ENCODE measurements around the gene FCRL3. TPM values are rescaled to one million over a fixed set of nuclear protein-coding genes. Genes with fewer than 3 reads are reported as not detected.
"Not testable (repeated sequence)": the region's sequence is repeated elsewhere in the genome, so short reads cannot be mapped to it uniquely, and the experiment has no call there.

FCRL3 gene, protein sequence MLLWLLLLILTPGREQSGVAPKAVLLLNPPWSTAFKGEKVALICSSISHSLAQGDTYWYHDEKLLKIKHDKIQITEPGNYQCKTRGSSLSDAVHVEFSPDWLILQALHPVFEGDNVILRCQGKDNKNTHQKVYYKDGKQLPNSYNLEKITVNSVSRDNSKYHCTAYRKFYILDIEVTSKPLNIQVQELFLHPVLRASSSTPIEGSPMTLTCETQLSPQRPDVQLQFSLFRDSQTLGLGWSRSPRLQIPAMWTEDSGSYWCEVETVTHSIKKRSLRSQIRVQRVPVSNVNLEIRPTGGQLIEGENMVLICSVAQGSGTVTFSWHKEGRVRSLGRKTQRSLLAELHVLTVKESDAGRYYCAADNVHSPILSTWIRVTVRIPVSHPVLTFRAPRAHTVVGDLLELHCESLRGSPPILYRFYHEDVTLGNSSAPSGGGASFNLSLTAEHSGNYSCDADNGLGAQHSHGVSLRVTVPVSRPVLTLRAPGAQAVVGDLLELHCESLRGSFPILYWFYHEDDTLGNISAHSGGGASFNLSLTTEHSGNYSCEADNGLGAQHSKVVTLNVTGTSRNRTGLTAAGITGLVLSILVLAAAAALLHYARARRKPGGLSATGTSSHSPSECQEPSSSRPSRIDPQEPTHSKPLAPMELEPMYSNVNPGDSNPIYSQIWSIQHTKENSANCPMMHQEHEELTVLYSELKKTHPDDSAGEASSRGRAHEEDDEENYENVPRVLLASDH
- 0.10 TPM for total RNA-seq

DNA sequence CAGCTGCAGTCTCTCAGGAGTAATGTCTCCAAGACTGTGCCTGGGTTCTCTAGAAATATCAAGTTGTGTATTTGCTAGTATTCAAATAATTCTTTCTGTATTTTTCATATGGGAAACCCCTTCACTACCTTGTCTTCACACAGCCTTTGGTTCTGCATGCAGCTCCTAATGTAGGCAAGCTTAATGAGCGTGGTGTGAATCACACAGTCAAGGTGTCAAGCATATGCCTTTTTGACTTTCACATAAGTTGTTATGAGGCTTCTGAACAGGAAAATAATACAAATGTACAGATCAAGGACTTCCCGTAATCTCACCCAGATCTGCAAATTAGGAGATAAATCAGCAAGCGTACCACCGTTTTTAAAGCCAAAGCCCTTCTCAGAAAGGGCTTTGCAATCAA is at the start of gene FCRL3:
TSS of gene FCRL3 (minus strand) at position 38 of the 400 bp plus-strand sequence. CDS start 280 bp downstream, outside the sequence.
- DNase-seq: no peak

DNA sequence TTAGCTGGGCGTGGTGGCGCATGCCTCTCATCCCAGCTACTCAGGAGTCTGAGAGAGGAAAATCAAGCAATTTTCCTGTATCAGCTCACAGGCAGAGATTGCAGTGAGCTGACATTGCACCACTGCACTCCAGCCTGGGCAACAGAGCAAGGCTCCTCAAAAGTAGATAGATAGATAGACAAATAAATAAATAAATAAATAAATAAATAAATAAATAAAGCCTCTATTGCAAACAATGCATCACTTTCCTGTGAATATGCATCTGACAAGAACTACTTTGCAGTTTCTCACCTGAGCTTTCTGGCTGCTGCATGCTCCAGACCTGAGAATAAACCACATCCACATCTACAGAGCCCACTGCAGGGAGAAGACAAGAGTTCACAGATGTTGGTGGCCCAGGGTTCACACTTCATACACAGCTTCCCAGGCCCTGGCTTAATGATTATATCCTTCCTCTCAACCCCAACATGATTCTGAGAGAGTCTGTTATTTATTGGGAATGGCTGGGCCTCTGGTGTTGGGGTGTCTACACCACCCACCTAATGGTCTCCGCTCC is 47.8 kb upstream of the FCRL3 start:
- DNase-seq: no peak

DNA sequence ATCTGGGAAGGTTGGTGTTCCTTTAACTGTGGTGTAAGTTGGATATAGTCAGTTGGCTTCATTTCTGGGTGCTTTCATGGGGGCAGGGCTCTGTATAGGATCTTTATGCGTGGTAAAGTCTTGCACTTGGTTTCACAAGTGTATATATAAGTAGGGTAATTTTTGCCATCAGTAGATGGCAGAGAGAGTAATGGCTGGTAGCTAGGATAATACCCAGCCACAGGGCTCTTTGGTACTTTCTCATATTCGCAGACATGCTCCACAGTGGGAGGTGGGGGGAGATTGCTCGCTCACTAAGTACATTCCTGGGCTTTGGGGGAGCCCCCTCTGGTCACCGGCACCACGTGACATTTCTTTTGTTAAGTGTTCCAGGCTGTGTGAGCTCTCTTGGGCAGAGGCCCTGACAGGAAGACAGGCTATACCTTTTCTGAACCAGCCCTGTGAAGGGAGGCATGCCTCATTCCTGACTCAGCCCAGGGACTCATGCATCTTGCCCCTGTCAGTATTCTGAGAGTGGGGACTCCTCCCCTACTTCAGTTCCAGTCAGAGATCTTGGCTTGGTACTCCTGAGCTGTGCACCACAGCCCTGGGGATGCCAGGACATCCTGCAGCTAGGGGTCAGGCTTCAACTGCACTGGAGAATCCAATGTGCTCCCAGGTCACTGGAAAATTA is 38.8 kb upstream of the FCRL3 start:
- DNase-seq: no peak

DNA sequence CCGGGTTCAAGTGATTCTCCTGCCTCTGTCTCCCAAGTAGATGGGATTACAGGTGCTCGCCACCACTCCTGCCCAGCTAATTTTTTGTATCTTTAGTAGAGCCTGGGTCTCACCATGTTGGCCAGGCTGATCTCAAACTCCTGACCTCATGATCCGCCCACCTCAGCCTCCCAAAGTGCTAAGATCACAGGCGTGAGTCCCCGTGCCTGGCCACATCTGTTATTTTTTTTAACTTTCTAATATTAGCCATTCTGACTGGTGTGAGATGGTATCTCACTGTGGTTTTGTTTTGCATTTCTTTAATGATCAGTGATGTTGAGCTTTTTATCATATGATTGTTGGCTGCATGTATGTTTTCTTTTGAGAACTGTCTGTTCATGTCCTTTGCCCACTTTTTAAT is 35.4 kb upstream of the FCRL3 start:
- DNase-seq: not testable (repeated sequence)

DNA sequence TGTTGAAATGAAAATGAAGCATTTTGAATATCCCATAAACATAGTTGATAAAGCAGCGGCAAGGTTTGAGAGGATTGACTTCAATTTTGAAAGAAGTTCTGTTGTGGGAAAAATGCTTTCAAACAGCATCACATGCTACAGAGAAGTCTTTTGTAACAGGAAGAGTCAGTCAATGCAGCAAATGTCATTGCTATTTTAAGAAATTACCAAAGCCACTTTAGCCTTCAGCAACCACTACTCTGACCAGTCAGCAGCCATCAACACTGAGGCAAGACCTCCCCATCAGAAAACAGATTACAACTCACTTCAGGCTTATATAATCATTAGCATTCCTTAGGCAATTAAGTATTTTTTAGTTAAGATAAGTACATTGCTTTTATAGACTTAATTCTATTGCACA is 33.8 kb upstream of the FCRL3 start:
- DNase-seq: no peak

DNA sequence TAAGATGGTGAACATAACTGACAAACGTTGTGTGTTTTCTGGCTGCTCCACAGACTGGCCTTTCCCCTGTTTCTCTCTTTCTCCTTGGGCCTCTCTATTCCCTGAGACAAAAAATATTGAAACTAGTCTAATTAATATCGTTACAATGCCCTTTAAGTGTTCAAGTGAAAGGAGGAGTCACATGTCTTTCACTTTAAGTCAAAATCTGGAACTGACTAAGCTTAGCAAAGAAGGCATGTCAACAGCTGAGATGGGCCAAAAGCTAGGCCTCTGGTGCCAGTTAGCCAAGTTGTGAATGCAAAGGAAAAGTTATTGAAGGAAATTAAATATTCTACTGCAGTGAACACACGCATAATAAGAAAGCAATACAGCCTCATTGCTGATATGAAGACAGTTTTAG is 32.2 kb upstream of the FCRL3 start:
- no peak for DNase-seq

DNA sequence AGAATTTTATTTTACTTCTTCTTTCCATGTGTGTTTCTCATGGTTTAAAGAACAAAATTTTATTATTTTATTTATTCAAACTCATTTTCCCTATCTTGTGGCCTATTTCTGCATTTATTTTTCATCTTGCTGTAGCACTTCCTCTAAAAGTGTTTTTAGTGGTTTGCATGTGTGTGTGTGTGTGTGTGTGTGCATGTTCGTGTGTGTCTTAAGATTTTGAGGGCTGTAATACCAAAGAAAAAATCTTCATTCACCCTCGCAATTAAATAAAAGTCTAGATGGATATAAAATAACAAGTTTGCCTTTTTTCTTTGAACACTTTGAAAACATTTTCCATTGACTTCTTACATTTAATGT is 24.6 kb upstream of the FCRL3 start:
- DNase-seq: no peak

DNA sequence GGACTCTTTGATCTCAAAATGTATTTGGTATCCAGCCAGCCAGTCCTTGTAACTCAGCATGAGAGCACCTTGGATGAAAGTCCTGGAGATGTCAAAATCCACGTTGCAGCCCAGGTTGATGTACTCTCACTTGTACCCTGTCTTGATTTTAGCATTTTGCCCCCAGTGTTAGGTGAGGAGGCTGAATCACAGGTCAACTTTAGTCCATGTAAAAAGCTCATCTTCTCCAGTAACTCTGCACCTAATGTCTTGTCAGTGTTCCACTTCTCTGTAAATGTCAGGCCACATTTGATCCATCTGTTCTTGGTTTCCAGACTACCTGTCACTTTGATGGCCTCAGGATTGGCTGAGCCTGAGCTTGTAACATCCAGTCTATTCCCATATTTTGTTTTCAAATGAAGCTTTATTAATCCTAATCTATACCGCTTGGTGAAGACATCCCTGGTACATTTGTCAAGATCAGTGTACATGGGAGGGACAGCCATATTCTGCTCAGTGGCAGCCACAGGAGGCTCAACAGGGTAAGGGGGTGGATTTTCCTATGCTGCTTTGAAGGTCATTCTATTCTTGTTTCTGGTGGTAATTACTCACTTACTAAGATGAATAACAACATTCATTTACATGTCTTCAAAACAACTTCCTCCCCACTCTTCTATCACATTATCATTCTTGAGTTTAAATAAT is 24.1 kb upstream of the FCRL3 start:
- no peak for DNase-seq

DNA sequence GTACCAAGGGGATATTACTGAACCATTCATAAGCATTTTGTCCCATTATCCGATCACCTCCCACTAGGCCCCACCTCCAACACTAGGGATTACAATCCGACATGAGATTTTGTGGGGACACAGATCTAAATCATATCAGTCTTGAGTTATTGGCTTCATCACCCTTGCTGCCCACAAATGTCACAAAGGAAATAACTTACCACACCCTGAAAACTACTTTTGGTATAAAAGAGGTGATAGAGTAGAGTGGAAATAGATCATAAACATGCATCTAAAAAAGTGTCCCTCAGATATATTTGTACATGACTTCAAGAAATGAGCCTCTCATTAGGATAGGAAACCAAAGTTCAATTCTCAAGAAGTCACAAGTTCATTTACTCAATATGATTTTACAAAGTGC is 22.6 kb upstream of the FCRL3 start:
- DNase-seq: no peak

DNA sequence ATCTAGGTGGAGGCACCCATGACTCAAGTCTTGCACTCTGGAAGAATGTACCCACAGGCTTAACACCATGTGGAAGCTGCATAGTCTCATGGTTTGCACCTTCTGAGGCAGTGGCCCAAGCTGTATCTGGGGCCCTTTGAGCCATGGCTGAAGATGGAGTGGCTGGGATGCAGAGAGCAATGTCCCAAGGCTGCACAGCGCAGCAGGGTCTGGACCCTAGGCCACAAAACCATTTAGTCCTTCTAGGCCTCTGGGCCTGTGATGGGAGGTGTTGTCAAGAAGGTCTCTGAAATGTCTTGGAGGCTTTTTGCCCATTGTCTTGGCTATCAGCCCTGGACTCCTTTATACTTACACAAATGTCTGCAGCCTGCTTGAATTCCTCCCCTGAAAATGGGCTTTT is 21.4 kb upstream of the FCRL3 start:
- DNase-seq: no peak

DNA sequence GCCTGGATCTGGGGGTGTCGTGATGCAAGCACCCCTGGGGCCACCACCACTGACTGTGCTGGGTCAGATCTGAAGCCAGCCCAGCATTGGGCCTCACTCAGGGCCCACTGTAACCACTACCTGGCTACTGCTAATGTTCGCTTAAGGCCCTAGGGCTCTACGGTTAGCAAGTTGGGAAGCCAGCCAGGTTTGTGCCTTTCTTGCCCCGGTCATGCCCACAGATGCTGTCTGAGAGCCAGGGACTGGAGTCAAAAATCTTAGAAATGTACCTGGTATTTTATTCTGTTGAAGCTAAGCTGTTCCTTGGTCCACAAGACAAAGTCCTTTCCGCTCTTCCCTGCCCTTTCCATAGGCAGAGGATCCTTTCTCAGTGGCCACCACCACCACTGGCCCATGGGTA is 15.2 kb upstream of the FCRL3 start:
- no peak for DNase-seq

DNA sequence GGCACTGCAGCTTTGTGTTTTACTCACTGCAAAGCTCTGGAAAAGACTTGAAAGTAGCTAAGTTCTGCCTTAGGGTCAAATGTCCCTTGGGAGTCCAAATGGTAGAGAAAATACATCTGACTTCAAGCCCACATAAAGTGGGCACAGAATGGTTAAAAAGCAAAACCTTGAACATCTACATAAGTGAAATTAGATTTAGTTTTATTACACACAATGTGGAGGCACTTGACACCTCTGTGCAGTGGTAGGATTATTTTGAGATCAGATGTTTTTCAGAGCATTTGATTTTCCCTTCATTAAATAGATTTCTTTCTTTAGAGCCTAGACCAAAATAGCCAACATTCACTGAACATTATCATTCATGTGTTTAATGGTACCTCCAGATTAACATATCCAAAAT is 11.2 kb upstream of the FCRL3 start:
- DNase-seq: no peak

DNA sequence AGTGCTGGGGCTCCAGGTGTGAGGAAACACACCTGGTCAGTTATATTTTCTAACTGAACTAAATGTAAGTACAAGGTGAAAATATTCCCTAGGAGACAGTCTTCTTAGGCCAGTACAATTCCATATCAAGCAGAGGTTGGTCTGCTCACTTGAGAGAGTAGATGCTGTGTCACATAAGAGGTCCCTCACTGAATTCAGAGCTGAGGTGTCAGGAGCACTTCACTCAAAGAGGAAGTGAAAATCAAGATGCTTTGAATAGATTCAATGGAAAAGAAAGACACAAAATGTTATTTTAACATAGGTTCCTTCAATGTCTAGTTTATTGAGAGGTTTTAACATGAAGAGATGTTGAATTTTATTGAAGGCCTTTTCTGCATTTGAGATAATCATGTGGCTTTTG is 4.3 kb upstream of the FCRL3 start:
- DNase-seq: no peak

DNA sequence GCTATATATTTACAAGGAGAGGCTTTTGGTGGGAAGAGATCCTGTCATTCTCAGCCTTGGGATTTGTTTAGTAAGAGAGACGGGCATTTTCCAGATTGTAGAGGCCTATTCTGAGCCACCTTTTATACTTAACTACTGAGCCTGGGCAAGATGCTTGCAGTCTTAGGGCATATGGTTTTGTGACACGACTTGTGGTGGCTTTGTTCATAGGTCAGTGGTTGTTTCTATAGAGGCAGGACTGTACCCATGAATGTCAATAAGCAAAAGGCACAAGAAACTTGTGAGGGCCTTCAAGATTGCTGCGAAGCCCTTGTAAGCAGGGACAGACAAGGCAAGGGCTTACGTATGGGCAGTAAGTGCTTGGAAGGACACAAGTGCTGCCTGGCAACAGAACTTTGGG is 3.4 kb upstream of the FCRL3 start:
- no peak for DNase-seq

DNA sequence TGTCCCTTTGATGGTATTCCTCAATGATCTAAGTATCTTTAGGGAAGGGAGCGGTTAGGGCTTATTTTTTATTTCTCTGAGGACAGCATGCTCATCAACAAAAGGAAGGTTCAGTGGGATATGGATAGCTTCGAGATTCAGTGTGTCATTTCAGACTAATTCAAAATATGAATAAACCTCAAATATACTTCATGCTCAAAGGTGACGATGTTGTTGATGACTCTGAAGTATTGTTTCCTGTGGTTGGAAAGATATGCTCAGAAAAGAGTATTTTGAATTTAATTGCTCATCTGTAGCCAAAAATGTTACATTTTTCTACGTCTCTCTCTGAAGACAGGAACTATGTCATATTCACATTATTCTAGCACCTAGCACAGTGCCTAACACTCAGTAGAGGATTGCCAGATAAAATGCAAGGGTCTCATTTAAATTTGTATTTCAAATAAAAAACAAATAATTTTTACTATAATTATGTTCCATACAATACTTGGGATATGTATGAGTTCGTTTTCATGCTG is 1.8 kb upstream of the FCRL3 start:
- DNase-seq: no peak

DNA sequence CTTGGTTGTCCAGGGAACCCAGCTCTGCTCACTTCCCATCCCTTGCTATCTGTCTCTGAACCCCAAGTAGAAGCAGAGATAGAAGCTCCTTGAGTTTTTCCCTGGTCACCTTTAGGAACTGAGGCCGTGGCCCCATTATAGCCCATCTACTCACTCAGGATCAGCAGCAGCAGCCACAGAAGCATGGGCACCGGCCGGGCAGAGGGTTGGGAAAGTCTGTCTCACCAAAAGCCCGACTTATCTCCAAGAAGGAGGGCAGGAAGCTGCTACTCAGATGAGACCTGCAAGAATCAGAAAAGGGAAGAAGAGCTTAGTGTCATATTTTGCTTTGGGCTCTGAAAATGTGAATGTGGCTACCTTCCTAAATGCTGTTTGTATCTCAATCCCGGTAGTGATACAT is 264 bp downstream of the FCRL3 start:
- no peak for DNase-seq

DNA sequence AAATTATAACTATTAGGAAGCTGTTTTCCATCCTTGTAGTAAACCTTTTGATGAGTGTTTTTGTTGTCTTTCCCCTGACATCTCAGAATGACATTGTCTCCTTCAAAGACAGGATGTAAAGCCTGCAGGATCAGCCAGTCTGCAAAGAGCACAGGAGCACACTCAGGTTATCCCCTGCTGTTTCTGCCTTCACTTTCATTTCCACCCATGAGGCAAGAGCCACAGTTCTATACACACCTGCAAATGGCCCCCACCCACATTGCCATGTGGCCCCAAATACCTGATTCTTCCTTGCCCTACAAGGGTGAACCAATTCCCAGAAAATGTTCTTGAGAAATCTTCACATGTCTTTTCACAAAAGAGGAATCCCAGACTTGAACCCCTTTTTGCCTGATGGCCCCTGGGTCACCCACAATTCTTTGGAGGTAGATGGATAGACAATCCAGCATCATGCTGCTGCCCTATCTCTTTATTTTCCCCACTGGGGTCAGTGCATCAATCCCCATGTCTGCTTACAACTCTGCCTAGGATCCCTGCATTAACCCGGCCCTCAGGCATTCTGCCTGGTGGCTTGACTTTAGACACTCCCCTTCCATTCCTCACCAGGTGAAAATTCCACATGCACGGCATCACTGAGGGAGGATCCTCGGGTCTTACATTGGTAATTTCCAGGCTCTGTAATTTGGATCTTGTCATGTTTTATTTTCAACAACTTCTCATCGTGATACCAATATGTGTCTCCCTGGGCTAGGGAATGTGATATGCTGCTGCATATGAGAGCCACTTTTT is 2.6 kb downstream of the FCRL3 start:
- no peak for DNase-seq

DNA sequence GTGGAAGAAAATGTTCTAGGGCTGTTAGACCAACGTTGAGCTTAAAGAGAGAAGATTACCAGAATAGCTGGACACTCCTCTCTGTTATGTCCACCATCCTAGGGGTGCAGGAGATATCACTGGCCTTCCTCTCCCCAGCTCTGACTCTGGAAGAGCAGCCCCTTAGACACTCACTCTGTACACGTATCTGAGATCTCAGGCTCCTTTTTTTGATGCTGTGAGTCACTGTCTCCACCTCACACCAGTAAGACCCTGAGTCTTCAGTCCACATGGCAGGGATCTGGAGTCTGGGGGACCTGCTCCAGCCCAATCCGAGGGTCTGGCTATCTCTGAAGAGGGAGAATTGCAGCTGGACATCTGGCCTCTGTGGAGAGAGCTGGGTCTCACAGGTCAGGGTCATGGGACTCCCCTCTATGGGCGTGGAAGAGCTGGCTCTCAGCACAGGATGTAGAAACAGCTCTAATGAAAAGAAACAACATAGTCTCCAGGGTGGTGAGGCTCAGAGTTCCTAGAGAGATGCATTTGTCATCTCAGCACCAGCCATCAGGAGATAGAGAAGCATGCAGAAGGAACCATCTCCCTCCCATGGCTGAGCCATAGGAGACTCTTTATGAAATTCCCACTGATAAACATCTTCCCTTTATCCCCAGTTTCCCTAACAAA is 3.5 kb downstream of the FCRL3 start:
- no peak for DNase-seq

DNA sequence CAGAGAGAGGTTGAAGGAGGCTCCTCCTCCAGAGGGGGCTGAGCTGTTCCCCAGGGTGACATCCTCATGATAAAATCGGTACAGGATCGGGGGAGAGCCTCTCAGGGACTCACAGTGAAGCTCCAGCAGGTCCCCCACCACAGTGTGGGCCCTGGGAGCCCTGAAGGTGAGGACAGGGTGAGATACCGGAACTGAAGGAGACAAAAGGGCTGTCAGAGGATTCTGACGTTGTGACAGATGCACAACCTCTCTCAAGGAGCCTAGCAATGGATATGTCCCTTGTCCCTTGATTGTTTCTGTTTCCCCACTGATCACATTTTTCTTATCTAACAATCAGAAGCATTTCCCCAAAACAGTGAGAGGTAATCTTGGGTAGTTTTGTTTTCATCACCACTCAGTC is 5.2 kb downstream of the FCRL3 start:
- DNase-seq: no peak

DNA sequence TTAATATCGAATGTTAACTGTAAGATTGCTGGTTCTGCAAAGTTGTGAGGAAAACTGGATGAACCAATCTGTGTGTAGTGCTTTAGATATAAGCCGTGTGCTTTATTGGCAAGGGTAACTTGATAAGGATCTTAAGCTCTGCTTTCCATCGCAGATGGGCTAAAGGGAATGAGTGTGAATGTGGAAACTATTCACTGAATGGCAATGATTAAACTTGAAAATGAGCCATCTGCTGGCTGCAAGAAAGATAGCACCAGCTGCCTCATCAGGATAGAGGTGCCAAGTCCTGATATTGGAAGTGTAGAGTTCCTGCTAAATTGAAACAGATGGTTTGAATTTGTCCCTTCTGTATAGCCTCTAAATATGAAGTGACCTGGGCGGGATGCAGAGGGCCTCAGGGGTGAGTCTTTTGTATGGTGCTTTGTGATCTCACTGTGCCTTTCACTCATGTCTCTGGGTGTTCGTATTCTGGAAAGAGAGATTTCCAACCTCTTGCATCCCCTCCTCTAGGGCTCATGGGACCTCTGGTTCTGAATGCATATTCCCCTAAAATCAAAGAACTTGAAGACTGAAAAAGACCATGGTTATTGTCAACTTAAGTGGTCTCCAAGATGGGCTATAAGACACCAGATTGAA is 9.2 kb downstream of the FCRL3 start:
- peak; percentile 23 for DNase-seq

Measured in skin of body (tissue), 2 donors.